GM18867 (cell line): Measurements from ENCODE around the gene LARP1.
"Not testable (repeated sequence)": the region's sequence is repeated elsewhere in the genome, so short reads cannot be mapped to it uniquely, and the experiment has no call there.

Experiments used
- ATAC-seq: cut with Tn5 transposase; IDR thresholded peaks from one replicate; pipeline ENCODE4 v1.9.1; 2021; ENCODE audit warnings: mild to moderate bottlenecking, moderate library complexity; ENCODE audit not compliant: unreplicated experiment

LARP1 gene

GRCh38 chr5:154759868-154760267, 4.7 kb downstream of the LARP1 start:
- not testable (repeated sequence) for ATAC-seq

GRCh38 chr5:154761046-154761736, 6.0 kb downstream of the LARP1 start:
- peak; percentile 35 for ATAC-seq

DNA sequence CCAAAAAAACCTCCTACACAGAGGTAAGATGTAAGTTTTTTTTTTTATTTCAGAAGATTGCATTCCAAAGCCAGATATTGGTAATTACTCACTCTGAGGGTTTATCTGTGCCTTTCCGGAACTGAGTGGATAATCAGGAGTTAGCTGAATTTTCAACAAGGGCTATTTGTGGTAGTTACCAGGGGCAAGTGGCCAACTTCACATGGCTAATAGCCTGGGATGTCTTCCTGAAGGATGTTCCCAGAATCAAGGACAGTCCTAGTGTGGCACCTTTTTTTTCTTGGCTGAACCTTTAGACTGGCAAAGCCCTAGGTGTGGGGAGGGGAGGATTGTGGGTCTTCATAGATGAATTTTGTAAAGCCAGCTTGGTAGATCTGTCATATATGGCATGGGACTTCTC, 7.1 kb downstream of the LARP1 start:
- ATAC-seq: no peak

DNA sequence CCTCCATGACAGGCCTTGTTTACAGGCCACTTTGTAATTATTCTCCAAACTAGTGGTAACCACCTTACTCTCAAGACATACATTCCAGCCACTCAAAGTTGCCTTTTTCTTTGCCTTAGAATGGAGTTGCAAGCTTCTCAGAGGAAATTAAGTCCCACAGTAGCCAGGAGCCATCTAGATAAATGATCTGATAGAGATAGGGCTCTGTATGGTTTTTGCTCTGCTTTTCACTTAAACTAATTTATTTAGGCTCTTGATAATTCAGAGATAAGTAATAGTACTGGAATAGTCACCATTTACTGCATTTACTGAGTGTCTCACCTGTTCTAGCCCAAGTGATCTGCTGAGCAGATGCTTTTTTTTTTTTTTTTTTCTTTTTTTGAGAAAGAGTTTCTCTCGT, 7.5 kb downstream of the LARP1 start:
- ATAC-seq: no peak

GRCh38 chr5:154764967-154765366, 9.8 kb downstream of the LARP1 start:
- no peak for ATAC-seq

DNA sequence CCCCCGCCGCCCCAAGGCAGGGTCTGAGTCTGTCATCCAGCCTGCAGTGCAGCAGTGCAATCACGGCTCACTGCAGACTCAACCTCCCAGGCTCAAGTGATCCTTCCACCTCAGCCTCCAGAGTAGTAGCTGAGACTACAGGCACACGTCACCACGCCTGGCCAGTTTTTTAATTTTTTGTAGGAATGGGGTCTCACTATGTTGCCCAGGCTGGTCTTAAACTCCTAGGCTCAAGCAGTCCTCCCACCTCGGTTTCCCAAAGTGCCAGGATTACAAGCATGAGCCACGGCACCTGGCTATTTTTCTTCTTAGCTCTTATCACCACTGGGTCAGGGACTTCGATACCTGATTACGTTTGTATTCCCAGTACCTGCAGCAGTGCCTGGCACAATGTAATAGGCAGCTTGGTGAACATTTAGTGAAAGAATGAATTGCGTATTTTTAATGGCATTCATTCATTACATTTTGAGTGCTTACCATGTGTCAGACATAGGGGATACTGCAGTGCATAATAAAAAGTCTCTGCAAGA, 10.3 kb downstream of the LARP1 start:
- no peak for ATAC-seq

DNA sequence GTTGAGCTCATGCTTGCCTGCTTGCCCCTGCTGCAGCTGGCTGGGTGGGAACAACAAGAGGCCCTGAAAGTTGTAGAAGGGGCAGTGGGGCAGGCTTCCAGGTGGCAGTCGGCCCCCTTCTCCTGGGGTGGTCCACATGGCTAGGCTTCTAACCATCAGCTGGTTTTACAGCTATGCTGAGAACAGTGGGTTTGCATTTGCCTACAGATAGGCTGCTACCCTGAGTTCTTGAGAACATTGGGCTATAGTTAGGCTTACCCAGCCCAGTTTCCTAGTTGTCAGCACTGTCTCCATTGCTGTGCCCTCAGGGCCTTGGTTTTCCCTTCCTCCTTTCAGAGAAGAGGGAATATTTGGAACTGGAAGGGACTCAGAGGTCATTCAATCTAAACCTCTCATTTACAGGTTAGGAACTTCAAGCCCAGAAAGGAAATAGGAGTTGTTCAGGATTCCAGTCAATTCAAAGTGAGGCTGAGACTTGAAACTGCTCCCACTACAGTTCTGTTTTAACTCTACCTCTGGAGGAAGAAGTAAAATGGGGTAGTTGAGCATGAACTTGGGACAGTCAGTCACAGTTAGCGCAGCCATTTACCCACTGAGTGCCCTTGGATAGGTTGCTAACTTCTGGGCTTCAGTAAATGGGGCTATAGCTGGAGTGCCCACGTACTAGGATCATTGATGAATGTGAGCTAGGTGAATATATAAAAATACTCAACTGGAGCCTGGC, 11.5 kb downstream of the LARP1 start:
- no peak for ATAC-seq

DNA sequence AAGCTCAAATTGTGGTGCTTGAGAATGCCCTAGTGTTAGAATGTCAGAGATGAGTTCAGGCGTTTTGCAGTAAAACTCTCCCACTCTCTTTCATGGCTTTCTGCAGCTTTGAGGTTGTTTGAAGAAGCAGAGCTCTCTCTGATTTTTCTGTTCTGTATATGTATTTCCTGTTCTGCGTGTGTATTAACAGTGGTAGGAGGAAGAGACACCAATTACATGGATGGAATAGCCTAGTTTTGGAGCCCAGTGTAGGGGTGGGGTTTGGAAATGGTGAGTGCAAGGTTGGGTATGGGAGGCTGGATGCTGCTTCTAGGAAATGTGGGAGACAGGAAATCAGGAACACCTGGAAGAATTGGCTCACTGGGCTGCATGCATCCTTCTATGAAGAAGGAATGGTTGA, 12.4 kb downstream of the LARP1 start:
- no peak for ATAC-seq

GRCh38 chr5:154768207-154768606, 13.0 kb downstream of the LARP1 start:
- ATAC-seq: no peak

- ATAC-seq: no peak
These were observed 14.9 kb downstream of the LARP1 start for GRCh38 chr5:154770111-154770510.

DNA sequence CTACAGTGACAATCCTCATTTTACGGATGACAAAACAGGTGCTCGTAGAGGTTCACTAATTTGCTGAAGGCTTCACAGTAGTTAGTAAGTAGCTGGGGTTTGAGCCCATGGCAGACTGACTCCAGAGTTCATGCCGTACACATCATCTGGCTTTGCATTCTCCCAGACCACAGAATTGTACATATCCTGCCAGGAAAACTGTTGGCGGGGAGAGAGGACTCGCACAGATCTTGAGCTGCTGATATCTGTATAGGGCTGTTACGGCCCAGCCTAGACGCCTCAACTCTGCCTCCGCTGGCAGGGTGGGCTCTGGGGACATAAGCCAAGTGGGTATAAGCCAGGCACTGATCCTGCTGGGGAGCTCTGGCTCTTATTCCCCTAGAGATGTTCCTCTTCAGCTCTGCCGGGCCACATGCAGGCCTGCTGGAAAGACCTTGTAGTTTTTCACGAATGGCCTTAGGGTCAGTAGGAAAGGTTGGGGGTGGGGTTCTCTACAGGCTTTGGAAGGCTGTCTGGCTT, 16.3 kb downstream of the LARP1 start:
- no peak for ATAC-seq

GRCh38 chr5:154773326-154773725, 18.1 kb downstream of the LARP1 start:
- no peak for ATAC-seq

DNA sequence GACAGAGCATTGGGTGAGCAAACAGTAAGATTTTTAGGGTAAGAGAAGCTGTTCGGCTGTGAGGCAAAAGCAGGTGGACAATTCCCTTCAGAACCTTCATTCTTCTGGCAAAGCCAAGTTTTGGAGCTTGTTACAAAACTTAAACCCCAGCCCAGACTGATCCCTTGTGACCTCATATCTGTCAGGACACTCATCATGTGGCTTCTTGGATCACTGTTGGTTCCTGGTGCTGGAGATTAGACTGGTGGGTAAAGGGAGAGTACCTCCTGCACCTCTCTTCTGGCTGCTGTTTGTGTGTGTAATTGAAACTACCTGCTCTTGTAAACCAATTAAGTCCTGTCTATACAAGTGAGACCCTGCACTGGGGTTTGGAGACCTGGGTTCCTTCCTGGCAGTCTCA, 21.0 kb downstream of the LARP1 start:
- ATAC-seq: no peak

DNA sequence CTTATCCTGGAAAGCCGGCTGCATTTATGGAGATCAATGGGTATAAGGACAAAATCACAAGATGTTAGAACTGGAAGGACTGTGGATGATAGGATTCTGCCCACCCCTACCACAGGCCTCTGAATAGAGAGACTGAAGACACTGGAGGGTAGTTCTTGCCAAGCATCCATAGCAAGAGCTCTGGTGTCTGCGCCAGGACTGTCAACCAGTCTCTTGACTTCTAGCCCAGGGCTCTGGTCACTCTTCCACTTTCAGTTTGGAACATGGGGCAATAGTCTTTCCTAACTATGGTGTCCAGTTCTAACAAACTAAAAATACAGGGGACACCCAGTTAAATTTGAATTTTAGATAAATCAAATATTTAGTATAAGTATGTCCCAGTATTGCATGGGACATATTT, 23.4 kb downstream of the LARP1 start:
- no peak for ATAC-seq

DNA sequence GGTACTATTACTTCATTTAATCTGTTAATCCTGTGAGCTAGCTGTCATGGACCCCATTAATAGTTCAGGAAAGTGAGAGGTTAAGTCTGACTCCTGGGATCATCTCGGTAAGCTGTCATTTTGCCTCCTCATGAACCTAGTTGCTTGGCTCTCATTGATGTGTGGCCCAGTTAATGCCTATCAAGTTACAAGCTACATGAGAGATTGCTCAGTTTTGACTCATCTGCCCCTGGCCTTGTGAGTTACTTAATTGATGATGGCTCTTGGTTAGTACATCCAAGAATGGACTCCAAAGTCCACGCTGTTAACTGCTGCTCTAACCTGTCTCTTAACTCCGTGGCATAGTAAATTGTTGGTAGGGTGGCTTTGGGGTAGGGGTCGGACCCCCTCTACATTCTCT, 23.9 kb downstream of the LARP1 start:
- ATAC-seq: no peak

- ATAC-seq: no peak
These were observed 25.0 kb downstream of the LARP1 start for GRCh38 chr5:154780128-154780527.

DNA sequence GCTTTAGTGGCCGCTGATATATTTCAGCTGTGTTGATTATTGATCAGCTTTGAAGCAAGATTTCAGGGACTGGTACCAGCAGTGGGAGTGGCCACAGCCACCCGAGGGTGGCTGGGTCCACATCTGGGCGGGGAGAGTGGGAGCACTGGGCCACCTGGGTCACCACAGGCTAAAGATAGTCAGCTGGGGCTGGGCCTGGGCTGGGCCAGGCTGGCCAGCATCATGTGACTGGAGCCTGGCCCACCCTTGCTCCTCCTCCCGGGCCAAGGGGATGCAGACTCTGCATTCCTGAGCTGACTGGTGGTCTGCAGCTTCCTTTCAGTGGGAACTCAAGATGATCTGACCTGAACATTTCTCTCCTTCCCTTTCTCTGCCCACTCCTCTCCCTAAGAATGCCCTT, 27.1 kb downstream of the LARP1 start:
- peak; percentile 43 for ATAC-seq

DNA sequence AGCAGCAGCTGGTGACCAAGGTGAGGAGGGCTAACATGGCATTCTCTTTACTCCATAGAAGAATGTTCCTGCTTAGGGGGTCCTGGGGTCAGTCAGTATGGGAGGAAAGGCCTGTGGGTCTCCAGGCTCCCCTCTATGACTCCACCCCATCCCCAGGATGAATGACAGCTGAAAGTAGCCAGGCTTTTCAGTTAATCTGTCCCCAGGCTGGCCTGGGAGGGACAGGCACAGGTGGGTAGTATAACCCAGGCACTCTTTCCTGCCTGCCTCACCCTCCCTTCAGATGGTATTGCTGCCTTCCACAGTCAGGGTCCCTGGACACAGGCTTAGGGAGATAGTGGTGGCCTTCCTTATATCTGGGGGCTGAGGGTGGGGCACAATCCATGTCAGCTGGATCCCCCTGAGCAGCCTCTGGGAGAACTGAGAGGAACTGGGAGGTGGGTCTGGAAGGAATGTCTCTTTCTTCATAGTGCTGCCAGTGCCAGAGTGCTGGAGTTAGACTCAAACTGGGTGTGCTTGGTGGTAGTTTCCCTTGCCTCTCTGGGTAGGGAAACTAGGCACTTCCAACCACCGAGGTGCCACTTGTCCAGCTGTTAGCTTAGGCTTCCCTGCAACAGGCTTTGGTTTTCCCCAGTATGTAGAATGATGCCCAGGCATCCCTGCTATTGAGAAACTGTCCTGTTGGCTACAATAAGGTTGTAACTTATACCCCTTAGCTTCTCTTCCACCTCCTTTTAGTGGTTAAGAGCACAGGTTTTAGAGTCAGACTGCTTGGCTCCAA, 27.8 kb downstream of the LARP1 start:
- ATAC-seq: peak; percentile 15

GRCh38 chr5:154783774-154784460, 28.7 kb downstream of the LARP1 start:
- ATAC-seq: peak; percentile 80

DNA sequence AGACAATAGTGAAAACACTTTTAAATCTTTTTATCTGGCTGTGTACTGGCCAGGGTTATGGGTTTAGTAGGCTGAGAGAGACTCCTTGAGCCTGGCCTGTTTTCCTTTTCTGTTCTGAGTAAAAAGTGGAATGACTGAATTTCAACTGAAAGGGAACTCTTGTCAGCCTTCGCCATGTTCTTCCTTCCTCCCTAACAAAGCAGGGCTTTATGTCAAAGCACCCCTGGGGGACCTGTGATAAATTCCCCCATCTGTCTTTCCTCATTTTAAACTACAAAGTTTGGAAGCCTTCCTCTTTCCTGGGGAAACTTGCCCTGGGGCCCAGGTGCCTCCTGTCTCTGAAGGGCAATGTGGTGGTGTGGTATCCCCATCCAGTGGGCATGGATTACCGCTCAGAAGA, 29.7 kb downstream of the LARP1 start:
- no peak for ATAC-seq

DNA sequence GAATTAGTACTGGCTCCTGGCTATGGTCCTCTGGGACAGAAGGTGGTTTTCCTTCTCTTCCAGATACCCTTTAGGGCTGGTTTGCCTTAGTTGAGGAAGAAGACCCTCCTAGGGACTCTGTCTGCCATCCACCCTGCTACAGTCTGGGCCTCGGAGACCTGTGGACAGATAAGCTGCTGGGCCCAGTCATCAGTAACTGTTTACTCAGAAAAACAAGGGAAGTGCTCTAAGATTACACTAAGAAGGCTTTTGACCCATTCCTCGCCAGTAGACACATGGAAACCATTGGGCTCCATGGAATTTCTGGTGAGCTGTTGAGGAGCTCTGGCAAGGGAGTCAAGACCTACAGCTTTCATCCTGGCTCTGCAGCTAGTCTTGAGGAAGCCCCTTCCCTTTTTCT, 31.2 kb downstream of the LARP1 start:
- ATAC-seq: no peak
